IMR-90 (cell line): ENCODE measurements around the gene B4GALNT1. TPM values are rescaled to one million over a fixed set of nuclear protein-coding genes. Genes with fewer than 3 reads are reported as not detected.

Experiments used
- ATAC-seq: fragments of 200-7000 bp; cut with Tn5 transposase; 2 replicates; pipeline ENCODE4 v1.9.1; 2020; ENCODE audit warnings: low read depth, mild to moderate bottlenecking, moderate library complexity
- BruUV-seq: library from RNA; stranded (reverse); fragments of 400-500 nt; replicated peaks from 2 replicates; lab custom pipeline; 2021; lab: Mats Ljungman, UMichigan
- CTCF ChIA-PET: fragments of 300-600 bp; formaldehyde crosslinking; extraction: SDS; loops from one replicate; lab custom pipeline; 2021; ENCODE audit warnings: antibody characterized with exemption; lab: Yijun Ruan, JAX
- POLR2A ChIA-PET: fragments of 300-600 bp; sonication (Branson Sonifier 250); formaldehyde crosslinking; loops from one replicate; lab custom pipeline; 2022; ENCODE audit warnings: antibody characterized with exemption; ENCODE audit not compliant: unreplicated experiment; lab: Charles Lee
- DNase-seq: peaks from one replicate; pipeline ENCODE4 v3.0.0; 2013
- H2AFZ ChIP-seq: replicated peaks from 2 replicates; pipeline ENCODE3; 2013; ENCODE audit warnings: low read length, mild to moderate bottlenecking; ENCODE audit not compliant: poor library complexity
- H2AK5ac ChIP-seq: 2 replicates; pipeline ENCODE4 v1.6.1; 2013; ENCODE audit warnings: low read depth, low read length, inconsistent platforms
- H2AK9ac ChIP-seq: replicated peaks from 2 replicates; pipeline ENCODE3; 2013; ENCODE audit warnings: mild to moderate bottlenecking, low read depth, low read length, moderate library complexity; ENCODE audit not compliant: poor library complexity
- H2BK120ac ChIP-seq: 2 replicates; pipeline ENCODE4 v1.6.1; 2013; ENCODE audit warnings: low read depth, low read length, inconsistent platforms
- H2BK15ac ChIP-seq: 3 replicates; pipeline ENCODE4 v1.6.1; 2013; ENCODE audit warnings: low read depth, low read length, inconsistent platforms
- H2BK20ac ChIP-seq: 2 replicates; pipeline ENCODE4 v1.6.1; 2013; ENCODE audit warnings: low read depth, mild to moderate bottlenecking, inconsistent platforms, low read length, moderate library complexity
- H2BK5ac ChIP-seq: 2 replicates; pipeline ENCODE4 v1.6.1; 2013; ENCODE audit warnings: mild to moderate bottlenecking, low read depth, low read length, inconsistent platforms; ENCODE audit not compliant: poor library complexity, severe bottlenecking
- H3K14ac ChIP-seq: replicated peaks from 2 replicates; pipeline ENCODE4 v1.6.1; 2013; ENCODE audit warnings: low read depth, low read length, inconsistent platforms
- H3K18ac ChIP-seq: 2 replicates; pipeline ENCODE4 v1.6.1; 2013; ENCODE audit warnings: low read depth, low read length, control low read depth
- H3K23ac ChIP-seq: 2 replicates; pipeline ENCODE4 v1.6.1; 2013; ENCODE audit warnings: low read depth, low read length, inconsistent platforms
- H3K27ac ChIP-seq: 2 replicates; pipeline ENCODE4 v1.5.1; 2013; ENCODE audit warnings: mild to moderate bottlenecking, control low read depth, low read length; ENCODE audit not compliant: insufficient read depth
- H3K27me3 ChIP-seq: 2 replicates; pipeline ENCODE4 v1.6.1; 2013; ENCODE audit warnings: low read length; ENCODE audit not compliant: control insufficient read depth, insufficient read depth
- H3K36me3 ChIP-seq: 2 replicates; pipeline ENCODE4 v1.6.1; 2013; ENCODE audit warnings: low read length, mixed read lengths; ENCODE audit not compliant: control insufficient read depth, insufficient read depth
- H3K4ac ChIP-seq: 2 replicates; pipeline ENCODE4 v1.6.1; 2013; ENCODE audit warnings: low read depth, low read length, inconsistent platforms
- H3K4me1 ChIP-seq: 2 replicates; pipeline ENCODE4 v1.6.1; 2013; ENCODE audit warnings: low read length, mixed read lengths; ENCODE audit not compliant: control insufficient read depth, insufficient read depth
- H3K4me2 ChIP-seq: 2 replicates; pipeline ENCODE4 v1.6.1; 2013; ENCODE audit warnings: low read depth, mild to moderate bottlenecking, control low read depth, low read length, moderate library complexity
- H3K4me3 ChIP-seq: 2 replicates; pipeline ENCODE4 v1.5.1; 2013; ENCODE audit warnings: low read depth, mild to moderate bottlenecking, control low read depth, low read length, moderate library complexity; ENCODE audit not compliant: insufficient read depth
- H3K56ac ChIP-seq: 2 replicates; pipeline ENCODE4 v1.6.1; 2013; ENCODE audit warnings: low read length, inconsistent platforms; ENCODE audit not compliant: insufficient read depth; ENCODE audit errors: extremely low read depth
- H3K79me1 ChIP-seq, 2 experiments: 2 replicates each; pipeline ENCODE4 v1.6.1; 2013; ENCODE audit warnings: low read length in 2 of 2, inconsistent platforms in 1 of 2, low read depth in 1 of 2
- H3K9ac ChIP-seq: 2 replicates; pipeline ENCODE4 v1.6.1; 2013; ENCODE audit warnings: low read depth, low read length, control low read depth
- H3K9me1 ChIP-seq: 2 replicates; pipeline ENCODE4 v1.6.1; 2013; ENCODE audit warnings: low read length, inconsistent platforms; ENCODE audit not compliant: insufficient read depth
- H3K9me3 ChIP-seq: 2 replicates; pipeline ENCODE4 v1.6.1; 2013; ENCODE audit warnings: low read length; ENCODE audit not compliant: control insufficient read depth, insufficient read depth
- H4K20me1 ChIP-seq: 2 replicates; pipeline ENCODE4 v1.6.1; 2013; ENCODE audit warnings: low read length, inconsistent platforms; ENCODE audit not compliant: insufficient read depth
- H4K5ac ChIP-seq: 2 replicates; pipeline ENCODE4 v1.6.1; 2013; ENCODE audit warnings: mild to moderate bottlenecking, low read depth, low read length, control low read depth
- H4K8ac ChIP-seq, 2 experiments: 2 replicates each; pipeline ENCODE4 v1.6.1; 2013; ENCODE audit warnings: low read depth in 2 of 2, low read length in 2 of 2, control low read depth in 1 of 2, inconsistent platforms in 1 of 2
- H4K91ac ChIP-seq: 2 replicates; pipeline ENCODE4 v1.6.1; 2013; ENCODE audit warnings: low read depth, low read length, inconsistent platforms; ENCODE audit not compliant: insufficient read depth
- BHLHE40 ChIP-seq: fragments of 150-350 bp; IDR thresholded peaks from 2 replicates; pipeline ENCODE4 v1.6.1; 2016; ENCODE audit warnings: mild to moderate bottlenecking, low read depth, low read length
- CEBPB ChIP-seq: IDR thresholded peaks from 2 replicates; pipeline ENCODE4 v1.6.1; 2012; ENCODE audit warnings: low read depth, low read length, improper control_type of control experiment
- CHD1 ChIP-seq: IDR thresholded peaks from 2 replicates; pipeline ENCODE4 v1.6.1; 2012; ENCODE audit warnings: low read depth, low read length, improper control_type of control experiment
- FOS ChIP-seq: fragments of 150-350 bp; IDR thresholded peaks from 2 replicates; pipeline ENCODE4 v1.6.1; 2016; ENCODE audit warnings: low read depth, low read length
- MAFK ChIP-seq: IDR thresholded peaks from 2 replicates; pipeline ENCODE4 v1.6.1; 2012; ENCODE audit warnings: low read depth, low read length, improper control_type of control experiment
- MAZ ChIP-seq: IDR thresholded peaks from 2 replicates; pipeline ENCODE4 v1.6.1; 2012; ENCODE audit warnings: low read depth, mild to moderate bottlenecking, low read length, improper control_type of control experiment, moderate library complexity, borderline replicate concordance
- MXI1 ChIP-seq: IDR thresholded peaks from 2 replicates; pipeline ENCODE4 v1.6.1; 2012; ENCODE audit warnings: low read depth, mild to moderate bottlenecking, low read length, moderate library complexity, borderline replicate concordance
- NFE2L2 ChIP-seq: fragments of 150-350 bp; IDR thresholded peaks from 2 replicates; pipeline ENCODE4 v1.6.1; 2016; ENCODE audit warnings: low read depth, mild to moderate bottlenecking, low read length
- POLR2A ChIP-seq: IDR thresholded peaks from 2 replicates; pipeline ENCODE4 v1.6.1; 2012; ENCODE audit warnings: mild to moderate bottlenecking, low read depth, low read length
- RAD21 ChIP-seq: IDR thresholded peaks from 2 replicates; pipeline ENCODE4 v1.6.1; 2012; ENCODE audit warnings: low read length, improper control_type of control experiment
- RCOR1 ChIP-seq: IDR thresholded peaks from 2 replicates; pipeline ENCODE4 v1.6.1; 2012; ENCODE audit warnings: mild to moderate bottlenecking, low read length, improper control_type of control experiment; ENCODE audit not compliant: insufficient replicate concordance
- RFX5 ChIP-seq: IDR thresholded peaks from 2 replicates; pipeline ENCODE4 v1.8.0; 2012; ENCODE audit warnings: low read depth, mild to moderate bottlenecking, low read length, moderate library complexity
- SMC3 ChIP-seq: fragments of 150-350 bp; IDR thresholded peaks from 2 replicates; pipeline ENCODE4 v1.6.1; 2016; ENCODE audit warnings: low read depth, mild to moderate bottlenecking, antibody characterized with exemption, low read length, moderate library complexity
- USF2 ChIP-seq: fragments of 150-350 bp; IDR thresholded peaks from 2 replicates; pipeline ENCODE4 v1.6.1; 2017; ENCODE audit warnings: mild to moderate bottlenecking, antibody characterized with exemption, low read length, low read depth
- WGBS, 2 experiments: methylation state at CpG; one replicate each; pipeline versions ENCODE4 v1.1.5 to v1.1.7; 2013; ENCODE audit warnings: missing lambda C conversion rate in 2 of 2; ENCODE audit not compliant: insufficient read length in 1 of 2; ENCODE audit errors: extremely low coverage in 2 of 2; 5-methylcytosine and 5-hydroxymethylcytosine counted together
- dilution Hi-C: fragments of 300-500 bp; cut with HindIII; formaldehyde crosslinking; loops from one replicate; pipeline ENCODE4 v1.14.3; 2018; ENCODE audit warnings: low sequenced_read_pairs; ENCODE audit not compliant: unreplicated experiment
- in situ Hi-C: fragments of 300-500 bp; cut with MboI; formaldehyde crosslinking; loops from 3 replicates; pipeline ENCODE4 v1.14.3; 2019; ENCODE audit warnings: low sequenced_read_pairs, inconsistent platforms, mixed read lengths
- intact Hi-C: fragments of 100-400 bp; cut with micrococcal nuclease; formaldehyde crosslinking; loops from 2 replicates; pipeline ENCODE4 v1.10.0; 2022
- polyA plus RNA-seq, 3 experiments: library from polyadenylated mRNA; depleted of rRNA; stranded (reverse); fragments of >200 nt; gene quantifications; 2 replicates each; pipeline ENCODE4 v1.2.3, GENCODE V29; 2012; ENCODE audit warnings: low replicate concordance in 1 of 3
- total RNA-seq: library from RNA; depleted of rRNA; stranded (reverse); fragments of >200 nt; gene quantifications from 2 replicates; pipeline ENCODE4 v1.2.3, GENCODE V29; 2012
- TF ChIP-seq, protein P1 (sequence below): conservative IDR thresholded peaks from 2 replicates; pipeline ENCODE4 v1.5.1; 2012; ENCODE audit warnings: mild to moderate bottlenecking, low read depth, low read length, improper control_type of control experiment
- TF ChIP-seq, protein P2 (sequence below): fragments of 150-350 bp; IDR thresholded peaks from 2 replicates; pipeline ENCODE4 v1.6.1; 2016; ENCODE audit warnings: low read depth, mild to moderate bottlenecking, low read length, moderate library complexity, borderline replicate concordance

The B4GALNT1 gene
- total and polyA plus RNA-seq, 2 of the 4 experiments (the other 2 are of a cell fraction): 0.18 to 0.62 TPM

DNA sequence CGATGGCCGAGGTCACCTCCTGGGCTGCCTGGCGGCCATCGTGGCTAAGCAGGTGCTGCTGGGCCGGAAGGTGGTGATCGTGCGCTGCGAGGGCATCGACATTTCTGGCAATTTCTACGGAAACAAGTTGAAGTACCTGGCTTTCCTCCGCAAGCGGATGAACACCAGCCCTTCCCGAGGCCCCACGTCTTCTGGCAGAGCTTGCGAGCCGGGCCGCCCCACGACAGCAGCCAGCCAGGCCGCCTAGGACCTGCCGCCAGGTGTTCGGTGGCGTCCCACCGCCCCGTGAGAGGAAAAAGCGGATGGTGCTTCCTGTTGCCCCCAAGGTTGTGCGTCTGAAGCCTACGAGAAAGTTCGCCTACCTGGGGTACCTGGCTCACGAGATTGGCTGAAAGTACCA, 41.7 kb upstream of the B4GALNT1 start:
- Histone ChIP-seq H3K4me1 (no peaks in the 10 kb centered on the region), H3K79me1 (no peaks in the 10 kb centered on the region), H2BK15ac (no peak overlapping the region), H3K4ac (no peak overlapping the region), H4K8ac (no peak overlapping the region), H2BK120ac (no peak overlapping the region), H3K56ac (no peak overlapping the region), H2AK9ac (no peak overlapping the region), H2BK20ac (no peak overlapping the region), H4K20me1 (no peaks in the 10 kb centered on the region), H3K4me2 (no peak overlapping the region), H3K18ac (no peak overlapping the region), H2BK5ac (no peak overlapping the region), H2AK5ac (no peak overlapping the region), H3K23ac (no peak overlapping the region), H3K9me1 (no peaks in the 10 kb centered on the region), H3K27me3 (no peaks in the 10 kb centered on the region; the same call in 1 of the 2 replicates), H3K4me3 (no peak overlapping the region), H3K14ac (no peak overlapping the region), H3K9ac (no peak overlapping the region), H3K27ac (no peak overlapping the region), H2AFZ (no peak overlapping the region), H3K36me3 (no peaks in the 10 kb centered on the region), H3K9me3 (no peaks in the 10 kb centered on the region), H4K5ac (no peak overlapping the region), H4K91ac (no peak overlapping the region)
- ATAC-seq (no peak), DNase-seq (no peak)
- POLR2A ChIA-PET: no interaction called here
- CTCF ChIA-PET: no interaction called here
- intact Hi-C loops: no loop called here
- WGBS, 2 experiments: 90% methylated on average over 13 of the region's 29 CpGs; no CpG with 5 or more reads in 1 of the 2 experiments
- BruUV-seq: no TSS peak
- in situ Hi-C loops: no loop called here
- TF ChIP-seq MXI1: no peak
- no peak for TF ChIP-seq POLR2A
- no peak for TF ChIP-seq USF2
- TF ChIP-seq MAZ: no peak
- no peak for TF ChIP-seq CEBPB
- TF ChIP-seq NFE2L2: no peak
- TF ChIP-seq, protein P1, sequence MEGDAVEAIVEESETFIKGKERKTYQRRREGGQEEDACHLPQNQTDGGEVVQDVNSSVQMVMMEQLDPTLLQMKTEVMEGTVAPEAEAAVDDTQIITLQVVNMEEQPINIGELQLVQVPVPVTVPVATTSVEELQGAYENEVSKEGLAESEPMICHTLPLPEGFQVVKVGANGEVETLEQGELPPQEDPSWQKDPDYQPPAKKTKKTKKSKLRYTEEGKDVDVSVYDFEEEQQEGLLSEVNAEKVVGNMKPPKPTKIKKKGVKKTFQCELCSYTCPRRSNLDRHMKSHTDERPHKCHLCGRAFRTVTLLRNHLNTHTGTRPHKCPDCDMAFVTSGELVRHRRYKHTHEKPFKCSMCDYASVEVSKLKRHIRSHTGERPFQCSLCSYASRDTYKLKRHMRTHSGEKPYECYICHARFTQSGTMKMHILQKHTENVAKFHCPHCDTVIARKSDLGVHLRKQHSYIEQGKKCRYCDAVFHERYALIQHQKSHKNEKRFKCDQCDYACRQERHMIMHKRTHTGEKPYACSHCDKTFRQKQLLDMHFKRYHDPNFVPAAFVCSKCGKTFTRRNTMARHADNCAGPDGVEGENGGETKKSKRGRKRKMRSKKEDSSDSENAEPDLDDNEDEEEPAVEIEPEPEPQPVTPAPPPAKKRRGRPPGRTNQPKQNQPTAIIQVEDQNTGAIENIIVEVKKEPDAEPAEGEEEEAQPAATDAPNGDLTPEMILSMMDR: no peak
- TF ChIP-seq RCOR1: no peak
- no peak for TF ChIP-seq CHD1
- TF ChIP-seq, protein P2, sequence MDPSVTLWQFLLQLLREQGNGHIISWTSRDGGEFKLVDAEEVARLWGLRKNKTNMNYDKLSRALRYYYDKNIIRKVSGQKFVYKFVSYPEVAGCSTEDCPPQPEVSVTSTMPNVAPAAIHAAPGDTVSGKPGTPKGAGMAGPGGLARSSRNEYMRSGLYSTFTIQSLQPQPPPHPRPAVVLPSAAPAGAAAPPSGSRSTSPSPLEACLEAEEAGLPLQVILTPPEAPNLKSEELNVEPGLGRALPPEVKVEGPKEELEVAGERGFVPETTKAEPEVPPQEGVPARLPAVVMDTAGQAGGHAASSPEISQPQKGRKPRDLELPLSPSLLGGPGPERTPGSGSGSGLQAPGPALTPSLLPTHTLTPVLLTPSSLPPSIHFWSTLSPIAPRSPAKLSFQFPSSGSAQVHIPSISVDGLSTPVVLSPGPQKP: no peak
- TF ChIP-seq MAFK: no peak
- TF ChIP-seq SMC3: no peak
- TF ChIP-seq BHLHE40: no peak
- TF ChIP-seq RAD21: no peak
- no peak for TF ChIP-seq RFX5
- no peak for TF ChIP-seq FOS
- dilution Hi-C loops: loop anchor here (25.0 kb wide), 1 partner anchor 112 kb away; the partner anchor contains the start of gene KIF5A
